Kidney tubule cell (primary cell): Measurements from ENCODE around the gene TRDMT1.

Source experiments
- DNase-seq: peaks from one replicate; pipeline ENCODE4 v3.0.0-alpha.2; 2018; ENCODE audit warnings: low spot score

The TRDMT1 gene

GRCh38 chr10:17200912-17201793, at the start of gene TRDMT1:
Gene TRDMT1 (minus strand): TSS chr10:17201672. CDS start chr10:17201634, 38 bp downstream.
- DNase-seq, result peak; percentile 94

GRCh38 chr10:17250736-17251135, 49.3 kb upstream of the TRDMT1 start:
- no peak for DNase-seq

GRCh38 chr10:17249820-17250219, 48.3 kb upstream of the TRDMT1 start:
- DNase-seq, result peak; percentile 52

GRCh38 chr10:17248964-17249363, 47.5 kb upstream of the TRDMT1 start:
- no peak for DNase-seq

- no peak for DNase-seq
Measured at GRCh38 chr10:17247210-17247609, 45.7 kb upstream of the TRDMT1 start.

DNA sequence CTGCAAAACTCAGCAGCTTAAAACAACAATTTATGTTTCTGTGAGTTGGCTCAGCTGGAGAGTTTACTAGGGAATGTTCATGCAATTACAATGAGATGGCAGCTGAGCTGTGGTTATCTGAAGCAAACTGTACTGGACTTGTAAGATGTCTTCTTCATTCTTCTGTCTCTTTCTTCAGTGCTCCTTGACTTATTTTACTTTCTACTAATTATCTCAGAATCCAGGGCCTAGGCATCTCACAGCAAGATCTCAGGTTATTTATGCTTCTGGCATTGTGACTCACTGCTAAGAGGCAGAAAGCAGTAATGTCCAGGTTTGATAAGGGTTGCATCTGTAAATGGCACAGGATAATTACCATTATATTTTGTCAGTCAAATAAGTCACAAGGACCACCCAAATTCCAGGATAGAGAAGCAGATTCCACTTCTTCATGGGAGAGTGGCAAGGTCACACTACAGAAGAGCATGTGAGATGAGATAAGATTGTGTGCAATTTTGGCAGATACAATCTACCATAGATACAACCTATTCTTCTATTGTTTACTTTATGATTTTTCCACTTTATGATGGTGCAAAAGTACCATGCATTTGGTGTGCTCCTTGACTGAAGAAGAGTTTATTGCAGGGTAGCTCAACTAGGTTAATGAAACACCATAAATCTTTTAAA, 43.4 kb upstream of the TRDMT1 start:
- DNase-seq, result no peak

DNA sequence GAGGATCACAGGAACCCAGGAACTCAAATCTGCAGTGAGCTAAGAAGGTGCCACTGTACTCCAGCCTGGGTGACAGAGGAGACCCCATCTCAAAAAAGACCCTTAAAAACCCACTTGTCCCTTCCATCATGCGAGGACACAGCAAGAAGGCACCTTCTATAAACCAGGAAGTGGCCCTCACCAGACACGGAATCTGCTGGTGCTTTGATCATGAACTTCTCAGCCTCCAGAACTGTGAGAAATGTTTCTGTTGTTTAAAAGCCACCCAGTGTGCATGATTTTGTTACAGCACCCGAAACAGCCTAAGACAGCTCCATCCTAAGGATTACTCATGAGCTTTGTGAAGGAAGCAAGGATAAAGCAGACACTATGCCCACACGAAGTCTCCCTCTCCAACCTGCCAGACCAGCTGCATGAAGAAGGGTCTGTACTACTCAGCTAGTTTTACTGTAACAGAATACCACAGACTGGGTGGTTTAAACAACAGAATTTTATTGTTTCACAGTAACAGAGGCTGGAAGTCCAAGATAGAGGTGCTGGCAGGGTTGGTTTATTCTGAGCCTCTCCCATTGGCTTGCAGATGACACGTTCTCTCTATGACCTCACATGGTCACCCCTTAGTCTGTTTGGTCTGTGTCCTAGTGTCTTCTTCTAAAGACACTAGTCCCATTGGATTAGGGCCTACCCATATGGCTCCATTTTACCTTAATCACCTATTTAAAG, 40.3 kb upstream of the TRDMT1 start:
- DNase-seq, result no peak

- DNase-seq, result no peak
Measured at GRCh38 chr10:17240616-17241015, 39.1 kb upstream of the TRDMT1 start.

DNA sequence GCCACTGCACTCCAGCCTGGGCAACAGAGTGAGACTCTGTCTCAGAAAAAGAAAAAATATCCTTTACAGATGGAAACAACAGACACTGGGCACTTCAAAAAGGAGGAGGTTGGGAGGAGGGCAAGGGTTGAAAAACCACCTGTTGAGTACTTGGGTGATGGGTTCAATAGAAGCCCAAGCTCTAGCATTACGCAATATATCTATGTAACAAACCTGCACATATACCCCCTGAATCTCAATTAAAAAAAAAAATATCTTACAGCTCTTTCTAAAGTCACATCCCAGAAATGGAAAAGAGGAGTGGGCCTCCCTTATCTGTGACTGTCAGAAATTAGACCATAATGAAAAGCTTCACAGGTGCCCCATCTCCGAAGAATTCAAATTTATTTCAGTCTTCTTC, 38.6 kb upstream of the TRDMT1 start:
- DNase-seq, result no peak

DNA sequence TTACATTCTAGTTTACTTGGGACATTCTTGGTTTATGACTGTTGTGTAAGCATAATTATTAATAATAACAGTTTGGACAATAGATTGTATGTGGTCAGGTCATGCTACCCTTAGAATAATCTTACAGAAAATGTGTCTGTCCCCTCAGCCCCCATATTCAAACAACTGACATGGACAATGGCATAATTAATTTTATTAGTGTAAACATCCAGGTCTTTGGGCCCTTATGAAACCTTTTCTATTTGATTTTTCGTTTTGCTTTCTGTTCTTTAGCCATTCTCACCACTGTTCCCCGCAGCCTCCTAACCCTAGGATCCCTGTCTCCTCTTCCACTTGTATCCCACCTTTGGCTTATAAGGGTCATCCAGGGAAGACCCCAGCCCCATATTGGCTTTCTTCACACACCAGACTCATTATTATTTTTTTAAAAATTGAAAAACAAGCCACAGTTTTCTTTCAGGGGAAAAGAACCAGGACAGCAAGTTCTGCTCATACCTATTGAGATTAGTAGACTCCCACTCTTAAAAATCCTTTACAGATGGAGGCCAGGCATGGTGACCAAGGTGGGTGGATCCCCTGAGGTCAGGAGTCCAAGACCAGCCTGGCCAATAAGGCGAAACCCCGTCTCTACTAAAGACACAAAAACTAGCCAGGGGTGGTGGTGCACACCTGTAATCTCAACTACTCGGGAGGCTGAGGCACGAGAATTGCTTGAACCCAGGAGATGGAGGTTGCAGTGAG, 38.0 kb upstream of the TRDMT1 start:
- no peak for DNase-seq

- peak; percentile 83 for DNase-seq
Measured at GRCh38 chr10:17238445-17239291, 37.2 kb upstream of the TRDMT1 start.

DNA sequence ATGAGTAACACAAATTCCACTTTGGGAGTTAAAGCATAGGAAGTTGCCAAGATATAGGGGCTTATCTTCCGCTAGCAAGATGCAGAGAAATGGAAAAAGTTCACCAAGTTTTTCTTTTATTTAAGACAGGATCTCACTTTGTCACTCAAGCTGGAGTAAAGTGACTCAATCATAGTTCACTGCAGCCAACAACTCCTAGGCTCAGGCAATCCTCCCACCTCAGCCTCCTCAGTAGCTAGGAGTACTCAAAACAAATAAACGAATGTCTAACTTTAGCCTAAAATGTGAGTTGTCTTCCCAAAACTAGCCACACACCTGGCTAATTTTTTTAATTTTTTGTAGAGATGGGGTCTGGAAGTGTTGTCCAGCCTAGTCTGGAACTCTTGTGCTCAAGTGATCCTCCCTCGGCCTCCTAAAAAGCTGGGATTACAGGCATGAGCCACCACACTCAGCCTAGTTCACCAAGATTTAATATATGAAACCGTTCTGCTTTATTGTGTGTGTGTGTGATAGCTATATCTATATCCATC, 36.5 kb upstream of the TRDMT1 start:
- no peak for DNase-seq

DNA sequence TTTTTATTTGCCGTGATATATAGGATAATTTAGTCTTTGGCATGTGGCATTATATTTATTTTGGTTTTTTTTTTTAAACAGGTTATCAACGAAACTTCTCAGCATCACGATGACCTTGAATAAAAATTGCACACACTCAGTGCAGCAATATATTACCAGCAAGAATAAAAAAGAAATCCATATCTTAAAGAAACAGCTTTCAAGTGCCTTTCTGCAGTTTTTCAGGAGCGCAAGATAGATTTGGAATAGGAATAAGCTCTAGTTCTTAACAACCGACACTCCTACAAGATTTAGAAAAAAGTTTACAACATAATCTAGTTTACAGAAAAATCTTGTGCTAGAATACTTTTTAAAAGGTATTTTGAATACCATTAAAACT, 35.7 kb upstream of the TRDMT1 start:
- no peak for DNase-seq

- no peak for DNase-seq
Measured at GRCh38 chr10:17236468-17237148, 35.1 kb upstream of the TRDMT1 start.

DNA sequence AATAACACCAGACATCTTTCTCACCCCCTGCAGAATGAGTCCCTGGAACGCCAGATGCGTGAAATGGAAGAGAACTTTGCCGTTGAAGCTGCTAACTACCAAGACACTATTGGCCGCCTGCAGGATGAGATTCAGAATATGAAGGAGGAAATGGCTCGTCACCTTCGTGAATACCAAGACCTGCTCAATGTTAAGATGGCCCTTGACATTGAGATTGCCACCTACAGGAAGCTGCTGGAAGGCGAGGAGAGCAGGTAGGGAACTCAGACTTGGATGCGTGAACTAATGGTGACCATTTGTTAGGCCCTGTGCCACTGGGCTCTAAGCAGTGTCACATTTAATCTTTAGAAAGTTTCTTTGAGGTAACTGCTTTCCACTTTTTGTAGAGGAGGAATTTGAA, 33.7 kb upstream of the TRDMT1 start:
- peak; percentile 50 for DNase-seq

GRCh38 chr10:17234431-17234945, 33.0 kb upstream of the TRDMT1 start:
- peak; percentile 24 for DNase-seq

GRCh38 chr10:17233286-17233991, 32.0 kb upstream of the TRDMT1 start:
- peak; percentile 44 for DNase-seq

DNA sequence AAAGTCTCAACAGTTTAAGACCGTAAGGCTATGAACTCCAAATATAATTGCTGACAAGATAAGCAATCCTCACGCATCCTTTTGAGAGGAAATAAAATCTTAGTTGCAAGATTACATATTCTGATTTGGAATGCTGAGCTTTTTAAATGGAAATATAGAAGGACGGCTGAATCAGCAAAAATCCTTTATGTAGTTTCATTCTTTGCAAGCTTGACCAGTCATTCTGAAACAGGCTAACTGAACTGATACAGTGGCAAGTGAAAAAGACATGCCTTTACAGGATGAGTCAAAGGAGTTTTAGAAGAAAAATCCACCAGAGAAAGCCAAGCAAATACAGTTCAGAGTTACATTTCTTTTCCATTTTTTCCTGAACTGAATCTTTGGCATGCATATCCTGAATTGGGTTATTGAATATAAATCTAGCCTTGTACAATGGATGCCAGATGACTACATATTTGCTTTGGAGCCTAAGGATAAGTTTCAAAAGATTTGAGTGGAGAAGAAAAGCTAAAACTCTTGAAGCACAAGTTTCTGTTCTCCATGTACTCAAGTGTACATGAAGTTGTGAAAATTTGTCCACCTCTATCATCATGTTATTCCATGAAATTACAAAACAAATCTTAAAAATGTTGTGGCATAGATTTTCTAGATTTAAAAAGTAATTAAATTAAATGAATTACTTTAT, 30.9 kb upstream of the TRDMT1 start:
- peak; percentile 59 for DNase-seq

DNA sequence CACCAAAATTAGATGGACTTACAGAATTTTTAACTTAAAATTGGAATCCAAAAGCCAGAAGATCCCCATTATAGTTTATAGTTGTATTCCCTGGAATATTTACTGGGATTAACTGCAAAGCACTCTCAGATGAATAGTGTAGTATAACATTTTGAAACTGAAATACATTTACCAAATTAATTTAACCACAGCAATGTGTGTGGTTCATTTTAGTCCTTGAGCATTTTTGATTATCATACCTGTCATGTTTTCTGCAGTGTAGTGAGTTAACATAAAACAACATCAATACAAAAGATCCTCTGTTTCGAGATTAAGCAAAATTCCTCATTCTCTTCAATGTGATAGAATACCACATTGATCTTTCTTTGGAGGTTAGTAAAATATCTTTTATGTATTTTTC, 30.3 kb upstream of the TRDMT1 start:
- DNase-seq, result peak; percentile 13
